LNCAP (cell line): ENCODE results near the gene GALNT15.

ENCODE experiments used
- TF ChIP-seq, protein P1 (sequence below): fragments of 450-650 bp; IDR thresholded peaks from 2 replicates; pipeline ENCODE4 v1.5.1; 2017; ENCODE audit warnings: mild to moderate bottlenecking

Gene GALNT15

DNA sequence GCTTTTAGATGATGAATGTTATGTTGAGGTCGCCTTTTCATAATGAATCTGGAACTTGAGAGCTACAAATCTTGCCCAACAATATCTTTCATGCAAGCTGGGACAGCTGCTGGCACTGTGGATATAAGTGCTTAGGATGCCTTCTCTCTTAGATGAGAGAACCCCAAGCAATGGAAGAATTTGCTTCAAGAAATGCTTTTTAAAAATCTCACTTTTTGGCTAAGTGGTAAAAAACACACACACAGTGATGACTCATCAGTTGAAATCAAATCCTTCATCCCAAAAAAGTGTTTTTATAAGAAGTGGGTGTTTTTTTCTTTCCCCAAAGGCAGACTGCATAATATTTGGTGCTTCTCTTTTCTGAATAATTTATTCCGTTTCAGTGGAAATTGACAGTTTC lies 38.4 kb upstream of the GALNT15 start:
- TF ChIP-seq, protein P1, sequence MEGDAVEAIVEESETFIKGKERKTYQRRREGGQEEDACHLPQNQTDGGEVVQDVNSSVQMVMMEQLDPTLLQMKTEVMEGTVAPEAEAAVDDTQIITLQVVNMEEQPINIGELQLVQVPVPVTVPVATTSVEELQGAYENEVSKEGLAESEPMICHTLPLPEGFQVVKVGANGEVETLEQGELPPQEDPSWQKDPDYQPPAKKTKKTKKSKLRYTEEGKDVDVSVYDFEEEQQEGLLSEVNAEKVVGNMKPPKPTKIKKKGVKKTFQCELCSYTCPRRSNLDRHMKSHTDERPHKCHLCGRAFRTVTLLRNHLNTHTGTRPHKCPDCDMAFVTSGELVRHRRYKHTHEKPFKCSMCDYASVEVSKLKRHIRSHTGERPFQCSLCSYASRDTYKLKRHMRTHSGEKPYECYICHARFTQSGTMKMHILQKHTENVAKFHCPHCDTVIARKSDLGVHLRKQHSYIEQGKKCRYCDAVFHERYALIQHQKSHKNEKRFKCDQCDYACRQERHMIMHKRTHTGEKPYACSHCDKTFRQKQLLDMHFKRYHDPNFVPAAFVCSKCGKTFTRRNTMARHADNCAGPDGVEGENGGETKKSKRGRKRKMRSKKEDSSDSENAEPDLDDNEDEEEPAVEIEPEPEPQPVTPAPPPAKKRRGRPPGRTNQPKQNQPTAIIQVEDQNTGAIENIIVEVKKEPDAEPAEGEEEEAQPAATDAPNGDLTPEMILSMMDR, result no peak

DNA sequence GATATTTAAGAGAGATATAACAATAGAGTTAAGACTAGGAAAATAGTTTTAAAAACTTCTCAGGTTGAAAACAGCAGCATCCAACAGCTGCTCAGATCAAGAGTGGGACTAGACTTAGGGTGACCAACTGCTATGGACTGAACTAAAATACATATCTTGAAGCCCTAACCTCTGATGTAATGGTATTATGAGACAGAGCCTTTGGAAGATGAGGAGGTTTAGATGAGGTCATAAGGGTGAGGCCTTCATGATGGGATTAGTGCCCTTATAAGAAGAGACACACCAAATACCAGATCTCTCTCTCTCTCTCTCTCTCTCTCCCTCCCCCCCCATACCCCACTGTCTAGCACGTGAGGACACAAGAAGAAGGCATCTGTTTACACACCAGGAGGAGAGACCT lies 37.4 kb upstream of the GALNT15 start:
- TF ChIP-seq, protein P1, result no peak

DNA sequence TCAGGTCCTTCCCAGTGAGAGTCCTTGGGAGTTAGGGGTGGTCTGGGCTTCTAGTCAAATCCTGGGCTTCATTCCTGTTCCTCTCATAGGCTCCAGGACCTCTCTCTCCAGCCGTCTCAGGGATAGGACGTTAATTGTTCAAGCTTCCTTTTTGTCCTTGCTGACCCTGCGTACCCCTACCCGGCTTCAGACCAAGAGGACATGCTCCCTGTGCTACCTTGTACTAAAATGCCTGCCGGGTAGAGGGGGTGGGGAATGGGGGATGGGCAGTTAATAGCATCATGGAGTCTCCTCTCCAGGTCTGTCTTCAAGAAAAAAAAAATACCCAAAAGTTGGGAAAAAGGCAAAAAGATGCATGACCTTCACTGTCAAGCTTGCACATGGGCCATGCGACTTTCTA lies 36.5 kb upstream of the GALNT15 start:
- TF ChIP-seq, protein P1, result no peak

DNA sequence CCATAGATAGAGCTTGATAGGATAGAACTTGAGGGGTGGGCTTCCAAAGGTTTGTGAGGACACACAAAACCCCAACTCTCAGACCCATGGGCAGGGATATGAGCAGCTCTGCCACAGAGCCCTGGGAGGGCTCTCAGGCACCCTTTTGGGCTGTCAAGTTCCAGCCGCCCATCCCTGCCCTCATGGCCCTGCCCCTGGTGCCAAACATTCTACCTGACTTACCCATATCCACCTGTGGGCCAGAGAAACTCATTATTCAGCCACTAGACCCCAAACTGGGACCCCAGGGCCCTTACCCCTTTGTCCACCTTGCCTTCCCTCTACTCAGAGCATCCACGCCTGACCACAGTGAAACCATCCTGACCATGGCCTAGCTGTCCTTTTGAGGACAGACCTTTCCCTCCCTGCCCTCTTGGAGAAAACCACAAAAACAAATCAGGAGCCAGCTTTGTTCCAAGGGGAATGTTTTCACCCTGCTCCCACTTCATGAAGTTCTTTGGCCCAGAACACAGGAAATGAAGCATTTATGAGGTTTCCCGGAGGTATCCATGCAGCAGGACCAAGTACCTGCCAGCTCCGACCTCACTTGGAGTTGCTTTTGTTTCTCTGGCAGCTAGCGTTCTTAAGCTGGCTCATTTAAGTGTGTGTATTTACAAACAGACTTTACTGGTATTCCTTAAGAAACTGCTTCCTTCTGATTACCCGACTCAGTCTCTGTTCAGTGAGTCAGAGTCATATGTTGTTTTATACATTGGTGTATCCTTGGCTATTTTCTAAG lies 34.2 kb upstream of the GALNT15 start:
- TF ChIP-seq, protein P1, result no peak

DNA sequence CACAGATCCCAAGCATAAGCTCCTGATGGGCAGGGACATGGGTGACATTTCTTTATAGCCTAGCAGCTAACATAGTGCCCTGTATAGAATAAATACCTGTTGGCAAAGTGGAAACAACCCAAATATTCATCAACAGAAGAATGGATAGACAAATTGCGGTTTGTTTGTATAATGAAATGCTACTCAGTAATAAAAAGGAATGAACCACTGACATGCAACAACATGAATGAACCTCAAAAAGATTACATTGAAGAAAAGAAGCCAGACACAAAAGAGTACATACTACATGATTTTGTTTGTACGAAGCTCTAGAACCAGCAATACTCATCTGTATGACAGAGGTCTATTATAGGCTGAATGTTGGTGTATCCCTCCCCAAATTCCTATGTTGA lies 33.6 kb upstream of the GALNT15 start:
- TF ChIP-seq, protein P1, result no peak

DNA sequence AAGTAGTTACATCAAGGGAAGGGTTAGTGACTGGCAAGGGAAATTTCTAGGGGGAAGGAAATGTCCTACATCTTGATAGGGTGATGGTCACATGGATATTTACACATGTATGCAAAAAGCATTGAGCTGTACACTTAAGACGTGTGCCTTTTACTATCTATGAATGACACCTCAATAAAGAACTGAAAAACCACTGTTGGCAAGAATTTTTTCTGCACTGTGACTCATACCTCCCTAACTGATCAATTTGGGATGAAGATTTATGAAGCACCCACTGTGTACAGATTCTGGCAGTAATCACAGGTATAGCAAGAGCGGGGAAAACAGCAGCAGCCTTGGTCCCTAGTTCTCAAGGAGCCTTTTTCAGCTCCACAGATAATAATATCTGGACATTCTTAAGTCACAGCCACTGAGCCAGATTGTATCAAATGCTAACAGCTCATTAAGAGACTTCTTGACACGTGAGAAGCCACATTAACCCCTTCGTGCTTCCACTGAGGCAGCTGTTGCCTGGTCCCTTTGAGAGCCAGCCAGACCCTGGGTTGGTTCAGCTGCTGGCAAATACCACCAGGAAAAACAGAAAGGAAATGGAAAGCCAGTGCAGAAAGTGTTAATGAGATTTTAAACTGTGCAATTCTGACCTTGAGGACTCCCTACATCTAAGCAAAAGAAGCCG lies 32.0 kb upstream of the GALNT15 start:
- TF ChIP-seq, protein P1, result no peak

DNA sequence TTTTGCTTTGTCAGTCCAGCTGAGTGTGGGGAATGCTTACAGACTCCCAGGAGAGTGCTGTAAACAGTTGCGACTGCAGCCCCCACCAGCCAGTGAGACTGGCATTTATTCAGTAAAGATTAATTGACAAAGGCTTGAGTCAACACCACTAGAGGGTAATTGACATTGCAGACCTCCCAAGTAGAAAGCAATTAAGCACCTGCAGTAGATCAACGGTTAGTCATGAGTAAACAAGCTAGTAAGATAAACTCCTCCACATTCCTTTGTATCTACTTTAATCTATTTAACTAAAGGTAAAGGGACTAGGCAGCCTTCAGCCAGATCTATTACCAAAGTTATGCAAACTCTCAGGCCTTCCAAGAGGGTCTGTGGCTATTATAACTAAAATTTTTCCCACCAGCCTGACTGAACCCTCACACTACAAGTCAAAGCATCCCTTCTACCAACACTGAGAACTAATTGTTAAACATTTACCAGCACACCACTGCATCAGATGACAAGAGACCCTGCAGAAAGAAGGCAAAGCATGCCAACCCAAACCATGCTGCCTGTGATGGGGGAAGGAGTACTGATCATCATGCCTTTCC lies 30.5 kb upstream of the GALNT15 start:
- TF ChIP-seq, protein P1, result no peak
